SU-DHL-6 (cell line): ENCODE results near the gene CFAP65.

ENCODE experiments used
- CTCF ChIP-seq: fragments of 200-600 bp; sonication (generic); IDR thresholded peaks from one replicate; pipeline ENCODE4 v1.5.1; 2017; ENCODE audit warnings: antibody characterized with exemption, mild to moderate bottlenecking, low read length, moderate library complexity; ENCODE audit not compliant: insufficient read depth, poor library complexity, severe bottlenecking
- EZH2phosphoT487 ChIP-seq: fragments of 200-600 bp; sonication (generic), shearing (Covaris generic); conservative IDR thresholded peaks from 2 replicates; pipeline ENCODE4 v1.6.1; 2018; ENCODE audit warnings: mild to moderate bottlenecking, antibody characterized with exemption, low read length, moderate library complexity, mixed read lengths

DNA sequence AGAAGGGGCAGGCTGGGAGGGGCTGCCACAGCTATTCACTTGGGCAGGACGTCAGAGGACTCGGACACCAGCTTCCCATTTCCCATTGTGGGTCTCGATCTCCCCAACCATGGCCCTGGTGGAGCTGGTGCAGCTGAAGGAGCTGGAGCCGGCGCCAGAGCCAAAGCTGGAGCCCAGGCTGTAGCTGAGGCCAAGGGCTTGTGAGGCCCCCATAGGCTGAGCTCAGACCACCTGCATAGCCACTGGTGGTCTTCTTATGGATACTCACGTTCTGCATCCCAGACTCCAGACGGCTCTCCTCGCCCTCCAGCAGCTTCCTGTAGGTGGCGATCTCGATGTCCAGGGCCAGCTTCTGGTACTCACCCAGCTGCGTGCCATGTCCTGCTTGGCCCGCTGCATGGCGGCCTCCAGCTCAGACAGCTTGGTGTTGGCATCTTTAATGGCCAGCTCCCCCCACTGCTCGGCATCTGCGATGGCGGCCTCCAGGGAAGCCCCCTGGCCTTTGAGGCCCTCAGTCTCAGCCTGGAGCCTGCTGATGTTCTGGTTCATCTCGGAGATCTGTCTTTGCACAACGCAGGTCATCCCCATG is 87.9 kb downstream of the CFAP65 start:
- TF ChIP-seq CTCF (no peak), EZH2phosphoT487 (no peak)
